NCI-H748 (cell line): ENCODE measurements around the gene RXRG.
A peak's percentile ranks its signal among the peaks of the same experiment; 100 is the strongest.

ENCODE experiments used
- DNase-seq: peaks from one replicate; lab custom pipeline; 2025; ENCODE audit not compliant: unreplicated experiment; lab: John Stamatoyannopoulos, UW

The RXRG gene

GRCh38 chr1:165411396-165411795, 33.5 kb downstream of the RXRG start:
- no peak for DNase-seq

GRCh38 chr1:165409657-165410358, 35.1 kb downstream of the RXRG start:
- DNase-seq, result no peak

- peak; percentile 73 for DNase-seq
Observed at GRCh38 chr1:165408518-165408917, 36.4 kb downstream of the RXRG start.

GRCh38 chr1:165407398-165407797, 37.5 kb downstream of the RXRG start:
- DNase-seq, result no peak

- DNase-seq, result peak; percentile 60
Observed at GRCh38 chr1:165403835-165404482, 41.0 kb downstream of the RXRG start.

GRCh38 chr1:165402517-165403111, 42.3 kb downstream of the RXRG start:
- DNase-seq, result no peak

- no peak for DNase-seq
Observed at GRCh38 chr1:165397944-165398343, 47.0 kb downstream of the RXRG start.

GRCh38 chr1:165395901-165396300, 49.0 kb downstream of the RXRG start:
- DNase-seq, result no peak

- no peak for DNase-seq
Observed at GRCh38 chr1:165395478-165395877, 49.4 kb downstream of the RXRG start.

GRCh38 chr1:165392634-165393571, 52.0 kb downstream of the RXRG start:
- DNase-seq, result peak; percentile 83

GRCh38 chr1:165389609-165390008, 55.3 kb downstream of the RXRG start:
- no peak for DNase-seq

- DNase-seq, result no peak
Observed at GRCh38 chr1:165387961-165388360, 57.0 kb downstream of the RXRG start.

GRCh38 chr1:165387505-165387904, 57.4 kb downstream of the RXRG start:
- DNase-seq, result no peak

GRCh38 chr1:165383599-165384405, 61.1 kb downstream of the RXRG start:
- DNase-seq, result no peak

- no peak for DNase-seq
Observed at GRCh38 chr1:165383067-165383466, 61.9 kb downstream of the RXRG start.

GRCh38 chr1:165381745-165382505, 63.0 kb downstream of the RXRG start:
- DNase-seq, result no peak

GRCh38 chr1:165376811-165377311, 68.1 kb downstream of the RXRG start:
- DNase-seq, result no peak

GRCh38 chr1:165376041-165376810, 68.7 kb downstream of the RXRG start:
- DNase-seq, result peak; percentile 69

- no peak for DNase-seq
Observed at GRCh38 chr1:165375623-165376022, 69.3 kb downstream of the RXRG start.
